ENCODE results near the gene SCD5. TPM values are rescaled to one million over a fixed set of nuclear protein-coding genes. Genes with fewer than 3 reads are reported as not detected.

SCD5 gene
- total and polyA plus RNA-seq, 2 of the 8 experiments (the other 6 are each of a cell fraction or from before 2014, with no cell fraction given), result 0.92 to 1.2 TPM

GRCh38 chr4:82587826-82588540 lies 210.6 kb downstream of the SCD5 start (continued):
- TF ChIP-seq SAP30 (IDR thresholded peaks at IDR 0.05; ENCODE audit: insufficient read depth, insufficient replicate concordance, low read length) (no peak), GTF2F1 (IDR thresholded peaks at IDR 0.05; ENCODE audit: borderline replicate concordance, low read depth, low read length) (no peak), RBBP5 (IDR thresholded peaks at IDR 0.05; ENCODE audit: borderline replicate concordance, low read depth, low read length) (no peak), SIX5 (IDR thresholded peaks at IDR 0.05; ENCODE audit: low read depth, low read length) (no peak), PHF8 (conservative IDR thresholded peaks at IDR 0.05; ENCODE audit: low read depth, low read length) (no peak)
